Loucy (cell line): ENCODE results near the gene MMRN2.
"Not testable (repeated sequence)": the region's sequence is repeated elsewhere in the genome, so short reads cannot be mapped to it uniquely, and the experiment has no call there.

ENCODE experiments used
- H2AFZ ChIP-seq: fragments of 200-600 bp; sonication (generic); 2 replicates; pipeline ENCODE4 v1.6.0; 2016; ENCODE audit warnings: antibody characterized with exemption, mild to moderate bottlenecking, low read length, moderate library complexity
- H3F3A ChIP-seq: fragments of 200-600 bp; 2 replicates; pipeline ENCODE4 v1.6.0; 2016; ENCODE audit warnings: antibody characterized with exemption, low read depth, mild to moderate bottlenecking
- H3K27me3 ChIP-seq: fragments of 200-600 bp; sonication (generic); 2 replicates; pipeline ENCODE4 v1.6.1; 2014; ENCODE audit warnings: low read length, mild to moderate bottlenecking; ENCODE audit not compliant: insufficient read depth, poor library complexity, severe bottlenecking
- H3K36me3 ChIP-seq: fragments of 200-600 bp; sonication (generic); 2 replicates; pipeline ENCODE4 v1.6.1; 2016; ENCODE audit warnings: low read length; ENCODE audit not compliant: insufficient read depth
- H3K4me1 ChIP-seq: fragments of 200-600 bp; sonication (generic); 2 replicates; pipeline ENCODE4 v1.5.1; 2014; ENCODE audit warnings: low read length, mild to moderate bottlenecking; ENCODE audit not compliant: insufficient read depth, poor library complexity, severe bottlenecking
- H3K4me2 ChIP-seq: fragments of 200-600 bp; sonication (generic); 2 replicates; pipeline ENCODE4 v1.6.0; 2014; ENCODE audit warnings: antibody characterized with exemption, low read length, low read depth, mild to moderate bottlenecking; ENCODE audit not compliant: poor library complexity, severe bottlenecking
- H3K4me3 ChIP-seq: fragments of 200-600 bp; sonication (generic); 2 replicates; pipeline ENCODE4 v1.5.1; 2014; ENCODE audit warnings: low read length, mild to moderate bottlenecking, mixed read lengths; ENCODE audit not compliant: poor library complexity, severe bottlenecking
- H3K79me2 ChIP-seq: fragments of 200-600 bp; sonication (generic); 2 replicates; pipeline ENCODE4 v1.6.1; 2014; ENCODE audit warnings: low read length; ENCODE audit not compliant: insufficient read depth
- H3K9ac ChIP-seq: fragments of 200-600 bp; sonication (generic); 2 replicates; pipeline ENCODE4 v1.6.0; 2014; ENCODE audit warnings: mild to moderate bottlenecking, low read depth, low read length, moderate library complexity; ENCODE audit not compliant: poor library complexity, severe bottlenecking
- H3K9me2 ChIP-seq: fragments of 200-600 bp; sonication (generic); replicated peaks from 2 replicates; pipeline ENCODE4 v1.6.1; 2016; ENCODE audit warnings: low read depth, low read length, mixed read lengths
- H3K9me3 ChIP-seq: fragments of 200-600 bp; sonication (generic); 2 replicates; pipeline ENCODE4 v1.6.1; 2014; ENCODE audit warnings: mild to moderate bottlenecking, antibody characterized with exemption, low read length, low read depth; ENCODE audit not compliant: insufficient read depth
- H4K20me1 ChIP-seq: fragments of 200-600 bp; sonication (generic); 2 replicates; pipeline ENCODE4 v1.6.0; 2014; ENCODE audit warnings: antibody characterized with exemption, low read length, mild to moderate bottlenecking; ENCODE audit not compliant: insufficient read depth, poor library complexity, severe bottlenecking
- EZH2phosphoT487 ChIP-seq: fragments of 200-600 bp; IDR thresholded peaks from 2 replicates; pipeline ENCODE4 v1.6.1; 2018; ENCODE audit warnings: antibody characterized with exemption, mild to moderate bottlenecking, moderate library complexity, borderline replicate concordance
- TF ChIP-seq, protein P1 (sequence below): fragments of 200-600 bp; sonication (generic); conservative IDR thresholded peaks from 2 replicates; pipeline ENCODE4 v1.5.1; 2014; ENCODE audit warnings: mild to moderate bottlenecking, antibody characterized with exemption, low read length

The MMRN2 gene

DNA sequence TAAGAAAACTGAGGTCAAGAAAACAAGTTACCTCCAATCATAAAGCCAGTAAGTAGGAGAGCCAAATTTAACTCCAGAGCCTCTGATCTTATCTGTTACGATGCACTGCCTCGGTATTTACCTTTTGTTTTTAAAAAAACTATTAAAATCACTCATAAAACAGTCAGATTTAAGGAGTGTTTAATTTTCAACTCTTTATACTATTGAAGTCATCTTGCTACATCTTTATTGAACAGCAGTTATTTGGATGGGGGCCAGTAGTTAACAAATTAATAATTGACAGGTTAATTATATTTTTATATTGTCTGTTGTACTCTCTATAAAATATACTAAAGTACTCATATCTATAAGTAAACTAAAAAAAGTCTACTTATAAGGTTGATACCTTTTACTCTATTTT, 35.5 kb upstream of the MMRN2 start:
- Histone ChIP-seq H3K79me2 (no peaks in the 10 kb centered on the region), H3K9ac (no peak overlapping the region), H3K4me1 (no peaks in the 10 kb centered on the region), H3K9me2 (no peaks in the 10 kb centered on the region), H3K4me3 (no peak overlapping the region), H3K4me2 (no peak overlapping the region), H4K20me1 (no peaks in the 10 kb centered on the region), H2AFZ (no peak overlapping the region), H3F3A (no peaks in the 10 kb centered on the region), H3K27me3 (no peaks in the 10 kb centered on the region), H3K36me3 (no peaks in the 10 kb centered on the region), H3K9me3 (no peaks in the 10 kb centered on the region)
- TF ChIP-seq EZH2phosphoT487, result no peak
- TF ChIP-seq, protein P1, sequence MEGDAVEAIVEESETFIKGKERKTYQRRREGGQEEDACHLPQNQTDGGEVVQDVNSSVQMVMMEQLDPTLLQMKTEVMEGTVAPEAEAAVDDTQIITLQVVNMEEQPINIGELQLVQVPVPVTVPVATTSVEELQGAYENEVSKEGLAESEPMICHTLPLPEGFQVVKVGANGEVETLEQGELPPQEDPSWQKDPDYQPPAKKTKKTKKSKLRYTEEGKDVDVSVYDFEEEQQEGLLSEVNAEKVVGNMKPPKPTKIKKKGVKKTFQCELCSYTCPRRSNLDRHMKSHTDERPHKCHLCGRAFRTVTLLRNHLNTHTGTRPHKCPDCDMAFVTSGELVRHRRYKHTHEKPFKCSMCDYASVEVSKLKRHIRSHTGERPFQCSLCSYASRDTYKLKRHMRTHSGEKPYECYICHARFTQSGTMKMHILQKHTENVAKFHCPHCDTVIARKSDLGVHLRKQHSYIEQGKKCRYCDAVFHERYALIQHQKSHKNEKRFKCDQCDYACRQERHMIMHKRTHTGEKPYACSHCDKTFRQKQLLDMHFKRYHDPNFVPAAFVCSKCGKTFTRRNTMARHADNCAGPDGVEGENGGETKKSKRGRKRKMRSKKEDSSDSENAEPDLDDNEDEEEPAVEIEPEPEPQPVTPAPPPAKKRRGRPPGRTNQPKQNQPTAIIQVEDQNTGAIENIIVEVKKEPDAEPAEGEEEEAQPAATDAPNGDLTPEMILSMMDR, result no peak

DNA sequence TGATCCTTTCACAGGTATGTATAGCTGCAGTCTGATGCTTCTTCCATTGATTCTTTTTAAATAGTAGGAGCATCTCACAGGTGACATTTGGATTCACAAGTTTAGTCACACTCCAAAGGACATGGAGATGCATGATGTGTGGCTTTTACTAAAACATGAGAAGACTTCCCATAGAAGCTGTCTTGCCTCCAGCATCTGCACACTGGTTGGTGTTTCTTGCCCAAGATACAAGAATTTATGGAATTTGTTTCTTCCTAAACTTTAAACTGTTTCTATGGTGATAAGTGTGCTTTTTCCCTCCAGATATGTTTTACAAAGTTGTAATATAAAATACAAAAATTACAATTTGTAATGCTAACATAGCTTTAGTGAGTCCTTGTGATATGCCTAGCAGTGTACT, 35.0 kb upstream of the MMRN2 start:
- H3K9me2 ChIP-seq, result no peaks in the 10 kb centered on the region
- no peak for TF ChIP-seq EZH2phosphoT487
- no peaks in the 10 kb centered on the region for H3K4me1 ChIP-seq
- no peaks in the 10 kb centered on the region for H3K9me3 ChIP-seq
- no peaks in the 10 kb centered on the region for H3K36me3 ChIP-seq
- no peak overlapping the region for H3K4me3 ChIP-seq
- no peak overlapping the region for H3K4me2 ChIP-seq
- no peaks in the 10 kb centered on the region for H3K27me3 ChIP-seq
- no peaks in the 10 kb centered on the region for H3K79me2 ChIP-seq
- no peak overlapping the region for H2AFZ ChIP-seq
- no peaks in the 10 kb centered on the region for H4K20me1 ChIP-seq
- no peaks in the 10 kb centered on the region for H3F3A ChIP-seq
- H3K9ac ChIP-seq, result no peak overlapping the region

DNA sequence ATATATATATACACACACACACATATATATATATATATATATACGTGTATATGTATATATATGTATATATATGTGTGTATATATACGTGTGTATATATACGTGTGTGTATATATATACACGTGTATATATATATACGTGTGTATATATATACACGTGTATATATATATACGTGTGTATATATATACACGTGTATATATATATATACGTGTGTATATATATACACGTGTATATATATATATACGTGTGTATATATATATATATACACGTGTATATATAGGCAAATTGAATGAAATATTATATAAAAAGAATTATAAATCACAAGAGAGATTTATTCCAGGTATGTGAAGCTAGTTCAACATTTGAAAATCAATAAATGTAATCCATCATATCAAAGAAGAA, 33.9 kb upstream of the MMRN2 start:
- not testable (repeated sequence) for H3K27me3 ChIP-seq, H3K9me3 ChIP-seq, H3K4me3 ChIP-seq, H3K4me2 ChIP-seq, H3K9me2 ChIP-seq, H3K4me1 ChIP-seq, H2AFZ ChIP-seq, H3F3A ChIP-seq, H3K79me2 ChIP-seq, H4K20me1 ChIP-seq, H3K9ac ChIP-seq, H3K36me3 ChIP-seq

DNA sequence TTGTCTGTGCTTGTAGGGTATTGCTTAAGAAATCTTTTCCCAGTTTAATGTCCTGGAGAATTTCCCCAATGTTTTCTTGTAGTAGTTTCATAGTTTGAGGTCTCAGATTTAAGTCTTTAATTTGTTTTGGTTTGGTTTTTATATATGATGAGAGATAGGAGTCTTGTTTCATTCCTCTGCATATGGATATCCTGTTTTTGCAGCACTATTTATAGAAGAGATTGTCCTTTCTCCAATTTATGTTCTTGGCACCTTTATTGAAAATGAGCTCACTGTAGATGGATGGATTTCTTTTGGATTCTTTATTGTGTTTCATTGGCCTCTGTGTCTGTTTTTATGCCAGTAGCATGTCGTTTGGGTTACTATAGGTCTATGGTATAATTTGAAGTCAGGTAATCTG, 31.1 kb upstream of the MMRN2 start:
- no peaks in the 10 kb centered on the region for H3K27me3 ChIP-seq
- H3F3A ChIP-seq, result no peaks in the 10 kb centered on the region
- no peaks in the 10 kb centered on the region for H3K36me3 ChIP-seq
- no peaks in the 10 kb centered on the region for H4K20me1 ChIP-seq
- no peak overlapping the region for H2AFZ ChIP-seq
- H3K9ac ChIP-seq, result no peak overlapping the region
- TF ChIP-seq EZH2phosphoT487, result no peak
- TF ChIP-seq, protein P1, result no peak
- no peaks in the 10 kb centered on the region for H3K79me2 ChIP-seq
- no peaks in the 10 kb centered on the region for H3K9me3 ChIP-seq
- no peaks in the 10 kb centered on the region for H3K9me2 ChIP-seq
- no peak overlapping the region for H3K4me2 ChIP-seq
- H3K4me1 ChIP-seq, result no peaks in the 10 kb centered on the region
- no peak overlapping the region for H3K4me3 ChIP-seq

DNA sequence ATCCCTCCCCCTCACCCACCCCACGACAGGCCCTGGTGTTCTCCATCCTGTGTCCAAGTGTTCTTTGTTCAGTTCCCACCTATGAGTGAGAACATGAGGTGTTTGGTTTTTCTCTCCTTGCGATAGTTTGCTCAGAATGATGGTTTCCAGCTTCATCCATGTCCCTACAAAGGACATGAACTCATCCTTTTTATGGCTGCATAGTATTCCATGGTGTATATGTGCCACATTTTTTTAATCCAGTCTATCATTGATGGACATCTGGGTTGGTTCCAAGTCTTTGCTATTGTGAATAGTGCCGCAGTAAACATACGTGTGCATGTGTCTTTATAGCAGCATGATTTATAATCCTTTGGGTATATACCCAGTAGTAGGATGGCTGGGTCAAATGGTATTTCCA, 27.1 kb upstream of the MMRN2 start:
- H3K79me2 ChIP-seq, H3K4me2 ChIP-seq: not testable (repeated sequence)

More for the DNA sequence above, 27.1 kb upstream of the MMRN2 start:
- not testable (repeated sequence) for H3K36me3 ChIP-seq, H3F3A ChIP-seq, H3K4me1 ChIP-seq, H4K20me1 ChIP-seq, H2AFZ ChIP-seq, H3K4me3 ChIP-seq, H3K9me2 ChIP-seq, H3K9ac ChIP-seq, H3K9me3 ChIP-seq, H3K27me3 ChIP-seq
